RWPE2 (cell line): ENCODE results near the gene PKD2L1.
A peak's percentile ranks its signal among the peaks of the same experiment; 100 is the strongest.
"Not testable (repeated sequence)": the region's sequence is repeated elsewhere in the genome, so short reads cannot be mapped to it uniquely, and the experiment has no call there.

ENCODE experiments used
- ATAC-seq: fragments of 200-7000 bp; cut with Tn5 transposase; 3 replicates; pipeline ENCODE4 v1.9.1; 2021; ENCODE audit warnings: low read depth
- DNase-seq: peaks from one replicate; pipeline ENCODE4 v3.0.0-alpha.2; 2020; ENCODE audit warnings: low spot score
- H3K27ac ChIP-seq: fragments of 450-650 bp; 2 replicates; pipeline ENCODE4 v1.5.1; 2017; ENCODE audit warnings: mild to moderate bottlenecking; ENCODE audit not compliant: poor library complexity, severe bottlenecking
- H3K27me3 ChIP-seq: fragments of 250-450 bp; sonication (Bioruptor Pico); 2 replicates; pipeline ENCODE4 v1.5.1; 2021; ENCODE audit warnings: mild to moderate bottlenecking, moderate library complexity; ENCODE audit not compliant: insufficient read depth, poor library complexity, severe bottlenecking
- H3K36me3 ChIP-seq: fragments of 250-450 bp; sonication (Bioruptor Pico); 2 replicates; pipeline ENCODE4 v1.5.1; 2020; ENCODE audit warnings: low read depth, mild to moderate bottlenecking, moderate library complexity
- H3K4me1 ChIP-seq: fragments of 250-450 bp; sonication (Bioruptor Pico); 2 replicates; pipeline ENCODE4 v1.5.1; 2021; ENCODE audit warnings: mild to moderate bottlenecking, moderate library complexity; ENCODE audit not compliant: insufficient read depth, poor library complexity, severe bottlenecking
- H3K4me3 ChIP-seq: fragments of 250-450 bp; sonication (Bioruptor Pico); 2 replicates; pipeline ENCODE4 v1.5.1; 2021; ENCODE audit warnings: mild to moderate bottlenecking, moderate library complexity; ENCODE audit not compliant: severe bottlenecking
- H3K9me3 ChIP-seq: fragments of 250-450 bp; sonication (Bioruptor Pico); 2 replicates; pipeline ENCODE4 v1.5.1; 2021; ENCODE audit warnings: mild to moderate bottlenecking, moderate library complexity; ENCODE audit not compliant: severe bottlenecking
- TF ChIP-seq, protein P1 (sequence below): fragments of 450-650 bp; IDR thresholded peaks from one replicate; pipeline ENCODE4 v1.5.1; 2017; ENCODE audit warnings: mild to moderate bottlenecking, moderate library complexity; ENCODE audit not compliant: poor library complexity, severe bottlenecking

The PKD2L1 gene

GRCh38 chr10:100282907-100283306 is 47.1 kb downstream of the PKD2L1 start:
- Histone ChIP-seq H3K27ac (no peak overlapping the region), H3K27me3 (no peaks in the 10 kb centered on the region), H3K4me1 (peaks cover 8% of the 10 kb centered on the region), H3K36me3 (peaks cover 61% of the 10 kb centered on the region), H3K4me3 (no peak overlapping the region), H3K9me3 (no peaks in the 10 kb centered on the region)
- no peak for DNase-seq
- no peak for ATAC-seq
- TF ChIP-seq, protein P1, sequence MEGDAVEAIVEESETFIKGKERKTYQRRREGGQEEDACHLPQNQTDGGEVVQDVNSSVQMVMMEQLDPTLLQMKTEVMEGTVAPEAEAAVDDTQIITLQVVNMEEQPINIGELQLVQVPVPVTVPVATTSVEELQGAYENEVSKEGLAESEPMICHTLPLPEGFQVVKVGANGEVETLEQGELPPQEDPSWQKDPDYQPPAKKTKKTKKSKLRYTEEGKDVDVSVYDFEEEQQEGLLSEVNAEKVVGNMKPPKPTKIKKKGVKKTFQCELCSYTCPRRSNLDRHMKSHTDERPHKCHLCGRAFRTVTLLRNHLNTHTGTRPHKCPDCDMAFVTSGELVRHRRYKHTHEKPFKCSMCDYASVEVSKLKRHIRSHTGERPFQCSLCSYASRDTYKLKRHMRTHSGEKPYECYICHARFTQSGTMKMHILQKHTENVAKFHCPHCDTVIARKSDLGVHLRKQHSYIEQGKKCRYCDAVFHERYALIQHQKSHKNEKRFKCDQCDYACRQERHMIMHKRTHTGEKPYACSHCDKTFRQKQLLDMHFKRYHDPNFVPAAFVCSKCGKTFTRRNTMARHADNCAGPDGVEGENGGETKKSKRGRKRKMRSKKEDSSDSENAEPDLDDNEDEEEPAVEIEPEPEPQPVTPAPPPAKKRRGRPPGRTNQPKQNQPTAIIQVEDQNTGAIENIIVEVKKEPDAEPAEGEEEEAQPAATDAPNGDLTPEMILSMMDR: no peak

DNA sequence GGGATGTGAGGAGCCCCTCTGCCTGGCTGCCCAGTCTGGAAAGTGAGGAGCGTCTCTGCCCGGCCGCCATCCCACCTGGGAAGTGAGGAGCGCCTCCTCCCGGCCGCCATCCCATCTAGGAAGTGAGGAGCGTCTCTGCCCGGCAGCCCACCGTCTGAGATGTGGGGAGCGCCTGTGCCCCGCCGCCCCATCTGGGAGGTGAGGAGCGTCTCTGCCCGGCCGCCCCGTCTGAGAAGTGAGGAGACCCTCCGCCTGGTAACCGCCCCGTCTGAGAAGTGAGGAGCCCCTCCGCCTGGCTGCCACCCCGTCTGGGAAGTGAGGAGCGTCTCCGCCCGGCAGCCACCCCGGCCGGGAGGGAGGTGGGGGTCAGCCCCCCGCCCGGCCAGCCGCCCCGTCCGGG is 53.1 kb downstream of the PKD2L1 start:
- not testable (repeated sequence) for H3K9me3 ChIP-seq

GRCh38 chr10:100267239-100268104 is 62.6 kb downstream of the PKD2L1 start, which contains the start of gene CWF19L1:
TSS of gene CWF19L1 (minus strand) at chr10:100267638. CDS start at chr10:100267593, 45 bp downstream.
- Histone ChIP-seq H3K4me1 (no peaks in the 10 kb centered on the region), H3K27ac (peak within 1 kb of the TSS; percentile 45), H3K9me3 (no peaks in the 10 kb centered on the region), H3K4me3 (peak within 1 kb of the TSS; percentile 94), H3K27me3 (no peaks in the 10 kb centered on the region), H3K36me3 (0 out of 2 replicates have a peak, but pooled peaks cover 3% of the 10 kb centered on the region)
- ATAC-seq (peak; percentile 94), DNase-seq (peak; percentile 79)
- TF ChIP-seq, protein P1: no peak

More for the DNA sequence above, 53.1 kb downstream of the PKD2L1 start:
- not testable (repeated sequence) for ATAC-seq, DNase-seq, H3K27ac ChIP-seq, H3K4me1 ChIP-seq, H3K4me3 ChIP-seq, H3K27me3 ChIP-seq
- peaks cover 48% of the 10 kb centered on the region for H3K36me3 ChIP-seq

GRCh38 chr10:100265821-100266485 is 64.1 kb downstream of the PKD2L1 start:
- Histone ChIP-seq H3K9me3 (no peaks in the 10 kb centered on the region), H3K27me3 (no peaks in the 10 kb centered on the region), H3K4me1 (no peaks in the 10 kb centered on the region), H3K27ac (no peak overlapping the region), H3K4me3 (peak overlapping the region; percentile 94), H3K36me3 (peaks cover 13% of the 10 kb centered on the region)
- DNase-seq: no peak
- TF ChIP-seq, protein P1: no peak
- no peak for ATAC-seq

GRCh38 chr10:100254191-100254590 is 75.8 kb downstream of the PKD2L1 start:
- TF ChIP-seq, protein P1: no peak
- no peaks in the 10 kb centered on the region for H3K27me3 ChIP-seq
- no peaks in the 10 kb centered on the region for H3K9me3 ChIP-seq
- ATAC-seq (no peak), DNase-seq (no peak)
- H3K4me1 ChIP-seq: no peaks in the 10 kb centered on the region
- H3K4me3 ChIP-seq: no peak overlapping the region
- H3K27ac ChIP-seq: no peak overlapping the region
- H3K36me3 ChIP-seq: peaks cover 80% of the 10 kb centered on the region
